Common myeloid progenitor, CD34-positive (primary cell): ENCODE results near the gene KCNK5. TPM values are rescaled to one million over a fixed set of nuclear protein-coding genes. Genes with fewer than 3 reads are reported as not detected.
A peak's percentile ranks its signal among the peaks of the same experiment; 100 is the strongest.

ENCODE experiments used
- CTCF ChIA-PET: fragments of 350-600 bp; sonication (Branson Sonifier 250); formaldehyde crosslinking; loops from one replicate; lab custom pipeline; 2021; ENCODE audit warnings: antibody characterized with exemption; lab: Charles Lee
- POLR2A ChIA-PET: fragments of 350-600 bp; sonication (Branson Sonifier 250); formaldehyde crosslinking; loops from one replicate; lab custom pipeline; 2021; ENCODE audit warnings: antibody characterized with exemption; lab: Charles Lee
- DNase-seq, 3 donors: peaks; one replicate each; pipeline versions ENCODE4 v3.0.0 to v3.0.0-alpha.2; 2013
- H3K27ac ChIP-seq, 2 experiments: 1 replicate in 1 of 2; 2 replicates in 1 of 2; pipeline ENCODE4 v1.7.0; 2013; ENCODE audit warnings: inconsistent platforms in 2 of 2, low read length in 2 of 2, mild to moderate bottlenecking in 2 of 2, low read depth in 1 of 2, moderate library complexity in 1 of 2; ENCODE audit not compliant: severe bottlenecking in 2 of 2, insufficient read depth in 1 of 2, poor library complexity in 1 of 2
- H3K27me3 ChIP-seq, 5 experiments: replicated peaks in 2 of 5; 1 replicate in 3 of 5; 2 replicates in 2 of 5; pipeline versions ENCODE4 v1.6.1 to v1.7.0; 2013; ENCODE audit warnings: low read length in 4 of 5, mild to moderate bottlenecking in 2 of 5, moderate library complexity in 2 of 5, inconsistent platforms in 1 of 5; ENCODE audit not compliant: insufficient read depth in 5 of 5, control insufficient read depth in 4 of 5
- H3K36me3 ChIP-seq, 4 experiments: 1 replicate in 2 of 4; 2 replicates in 2 of 4; pipeline versions ENCODE4 v1.6.1 to v1.7.0; 2013; ENCODE audit warnings: low read length in 3 of 4, control low read depth in 1 of 4, mild to moderate bottlenecking in 1 of 4; ENCODE audit not compliant: control insufficient read depth in 4 of 4, insufficient read depth in 4 of 4
- H3K4me1 ChIP-seq, 4 experiments: 1 replicate in 3 of 4; 2 replicates in 1 of 4; pipeline versions ENCODE4 v1.6.1 to v1.7.1; 2013; ENCODE audit warnings: low read length in 3 of 4, mild to moderate bottlenecking in 3 of 4, control low read depth in 1 of 4, inconsistent platforms in 1 of 4, moderate library complexity in 1 of 4; ENCODE audit not compliant: control insufficient read depth in 4 of 4, insufficient read depth in 4 of 4; ENCODE audit errors: control extremely low read depth in 1 of 4
- H3K4me3 ChIP-seq, 7 experiments: 1 replicate in 4 of 7; 2 replicates in 3 of 7; pipeline versions ENCODE4 v1.5.1 to v1.7.0; 2013; ENCODE audit warnings: mild to moderate bottlenecking in 7 of 7, low read length in 6 of 7, moderate library complexity in 6 of 7, inconsistent platforms in 2 of 7, low read depth in 2 of 7, control low read depth in 1 of 7; ENCODE audit not compliant: insufficient read depth in 4 of 7, control insufficient read depth in 1 of 7; ENCODE audit errors: extremely low read depth in 1 of 7
- H3K9me3 ChIP-seq, 5 experiments: 1 replicate in 4 of 5; 2 replicates in 1 of 5; pipeline versions ENCODE4 v1.6.1 to v1.7.1; 2013; ENCODE audit warnings: low read length in 4 of 5, mild to moderate bottlenecking in 2 of 5, inconsistent platforms in 1 of 5, low read depth in 1 of 5, moderate library complexity in 1 of 5; ENCODE audit not compliant: control insufficient read depth in 4 of 5, insufficient read depth in 2 of 5; ENCODE audit errors: control extremely low read depth in 1 of 5
- WGBS: methylation state at CpG from one replicate; pipeline ENCODE4 v1.1.5; 2013; ENCODE audit not compliant: insufficient coverage; 5-methylcytosine and 5-hydroxymethylcytosine counted together
- polyA plus RNA-seq: library from polyadenylated mRNA; unstranded; fragments of 120-200 nt; gene quantifications from one replicate; pipeline ENCODE4 v1.2.1, GENCODE V29; 2013

Gene KCNK5
- 8.4 TPM for polyA plus RNA-seq

GRCh38 chr6:39228992-39229767 is at the start of gene KCNK5:
Gene KCNK5 (minus strand): TSS chr6:39229475. CDS start chr6:39229111, 364 bp downstream.
- Histone ChIP-seq H3K36me3 (no peaks in the 10 kb centered on the region), H3K27me3 (peaks cover 0 to 21% (median 6%) of the 10 kb centered on the region in 5 experiments), H3K27ac (peak within 1 kb of the TSS in 1 of 2 experiments; percentile 64), H3K4me1 (peaks cover 5 to 55% (median 48%) of the 10 kb centered on the region in 4 experiments), H3K4me3 (peak within 1 kb of the TSS; percentile 43 to 76 (median 61)), H3K9me3 (no peaks in the 10 kb centered on the region)
- POLR2A ChIA-PET: no interaction called here
- CTCF ChIA-PET: interaction anchor here (0.7 to 1.6 kb wide), 5 partner anchors 23 to 140 kb away, joined by 3 read pairs; no protein-coding TSS in a partner anchor
- DNase-seq: peak; percentile 78 to 91 (median 89)
- under 1% methylated on average over 49 of the region's 73 CpGs for WGBS

GRCh38 chr6:39276379-39276995 is 47.2 kb upstream of the KCNK5 start:
- Histone ChIP-seq H3K27ac (no peak overlapping the region), H3K9me3 (no peaks in the 10 kb centered on the region), H3K36me3 (no peaks in the 10 kb centered on the region), H3K4me1 (peaks cover 0 to 7% (median 7%) of the 10 kb centered on the region in 4 experiments), H3K27me3 (peaks cover 0 to 7% (median 0%) of the 10 kb centered on the region in 5 experiments), H3K4me3 (no peak overlapping the region)
- ChIA-PET CTCF (no interaction called here), POLR2A (no interaction called here)
- no peak for DNase-seq
- no CpG with 5 or more reads among the region's 3 CpGs for WGBS

GRCh38 chr6:39274903-39275302 is 45.6 kb upstream of the KCNK5 start:
- ChIA-PET CTCF (interaction anchor here (0.8 kb wide), 1 partner anchor 72 kb away, joined by 3 read pairs; no protein-coding TSS in a partner anchor), POLR2A (no interaction called here)
- Histone ChIP-seq H3K4me1 (peaks cover 0 to 2% (median under 1%) of the 10 kb centered on the region in 4 experiments), H3K36me3 (no peaks in the 10 kb centered on the region), H3K27me3 (peaks cover 0 to 2% (median 0%) of the 10 kb centered on the region in 5 experiments), H3K27ac (no peak overlapping the region), H3K4me3 (no peak overlapping the region), H3K9me3 (no peaks in the 10 kb centered on the region)
- 100% methylated on average over 2 of the region's 3 CpGs for whole genome bisulfite sequencing
- no peak for DNase-seq

- ChIA-PET CTCF (interaction anchor here (0.8 kb wide), 1 partner anchor 279 kb away, joined by 3 read pairs; no protein-coding TSS in a partner anchor), POLR2A (no interaction called here)
- peaks cover 0 to 2% (median 0%) of the 10 kb centered on the region in 5 experiments for H3K27me3 ChIP-seq
- no peak overlapping the region for H3K27ac ChIP-seq
- H3K9me3 ChIP-seq: no peaks in the 10 kb centered on the region
- no peaks in the 10 kb centered on the region for H3K4me1 ChIP-seq
- DNase-seq: no peak
- WGBS: 85% methylated on average over 4 of the region's 4 CpGs
- H3K36me3 ChIP-seq: no peaks in the 10 kb centered on the region
- H3K4me3 ChIP-seq: no peak overlapping the region
These were observed 45.2 kb upstream of the KCNK5 start for GRCh38 chr6:39274471-39274870.

- WGBS: 83% methylated on average over 6 of the region's 6 CpGs
- no peak overlapping the region for H3K27ac ChIP-seq
- POLR2A ChIA-PET: no interaction called here
- no peaks in the 10 kb centered on the region for H3K36me3 ChIP-seq
- no peak overlapping the region for H3K4me3 ChIP-seq
- no peaks in the 10 kb centered on the region for H3K4me1 ChIP-seq
- H3K9me3 ChIP-seq: no peaks in the 10 kb centered on the region
- DNase-seq: no peak
- CTCF ChIA-PET: interaction anchor here (0.8 kb wide), 1 partner anchor 278 kb away, joined by 3 read pairs; no protein-coding TSS in a partner anchor
- H3K27me3 ChIP-seq: no peaks in the 10 kb centered on the region
These were observed 44.1 kb upstream of the KCNK5 start for GRCh38 chr6:39273406-39273821.

- POLR2A ChIA-PET: no interaction called here
- Histone ChIP-seq H3K27ac (no peak overlapping the region), H3K4me3 (no peak overlapping the region), H3K4me1 (no peaks in the 10 kb centered on the region), H3K36me3 (no peaks in the 10 kb centered on the region), H3K27me3 (no peaks in the 10 kb centered on the region), H3K9me3 (no peaks in the 10 kb centered on the region)
- WGBS: no CpG with 5 or more reads among the region's 1 CpG
- CTCF ChIA-PET: no interaction called here
- no peak for DNase-seq
These were observed 40.7 kb upstream of the KCNK5 start for GRCh38 chr6:39269961-39270360.
